ENCODE data around the gene PCDHGB7. TPM values are rescaled to one million over a fixed set of nuclear protein-coding genes. Genes with fewer than 3 reads are reported as not detected.
"Not testable (repeated sequence)": the region's sequence is repeated elsewhere in the genome, so short reads cannot be mapped to it uniquely, and the experiment has no call there.

Gene PCDHGB7
- polyA plus RNA-seq, 1 experiment, result 9.6 TPM

- DNase-seq (ENCODE audit: low read depth), result no peak
- CTCF ChIA-PET, result interaction anchor here (0.9 to 5.2 kb wide), 12 partner anchors 8 to 130 kb away, joined by 3 to 72 read pairs (median 9); partner anchors contain the start of genes PCDHGA11, PCDHGB7 and PCDHGC3
- POLR2A ChIA-PET, result interaction anchor here (1.5 kb wide), 1 partner anchor 45 kb away, joined by 7 read pairs; no protein-coding TSS in a partner anchor
- no peaks in the 10 kb centered on the region for H3K27me3 ChIP-seq (ENCODE audit: control insufficient read depth, insufficient read depth, low read length)
- TF ChIP-seq, protein P1, sequence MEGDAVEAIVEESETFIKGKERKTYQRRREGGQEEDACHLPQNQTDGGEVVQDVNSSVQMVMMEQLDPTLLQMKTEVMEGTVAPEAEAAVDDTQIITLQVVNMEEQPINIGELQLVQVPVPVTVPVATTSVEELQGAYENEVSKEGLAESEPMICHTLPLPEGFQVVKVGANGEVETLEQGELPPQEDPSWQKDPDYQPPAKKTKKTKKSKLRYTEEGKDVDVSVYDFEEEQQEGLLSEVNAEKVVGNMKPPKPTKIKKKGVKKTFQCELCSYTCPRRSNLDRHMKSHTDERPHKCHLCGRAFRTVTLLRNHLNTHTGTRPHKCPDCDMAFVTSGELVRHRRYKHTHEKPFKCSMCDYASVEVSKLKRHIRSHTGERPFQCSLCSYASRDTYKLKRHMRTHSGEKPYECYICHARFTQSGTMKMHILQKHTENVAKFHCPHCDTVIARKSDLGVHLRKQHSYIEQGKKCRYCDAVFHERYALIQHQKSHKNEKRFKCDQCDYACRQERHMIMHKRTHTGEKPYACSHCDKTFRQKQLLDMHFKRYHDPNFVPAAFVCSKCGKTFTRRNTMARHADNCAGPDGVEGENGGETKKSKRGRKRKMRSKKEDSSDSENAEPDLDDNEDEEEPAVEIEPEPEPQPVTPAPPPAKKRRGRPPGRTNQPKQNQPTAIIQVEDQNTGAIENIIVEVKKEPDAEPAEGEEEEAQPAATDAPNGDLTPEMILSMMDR (IDR thresholded peaks at IDR 0.05; ENCODE audit: insufficient read depth, low read depth, low read length), result no peak
- H3K36me3 ChIP-seq (ENCODE audit: control insufficient read depth, insufficient read depth, low read length), result no peaks in the 10 kb centered on the region; the same call in none of the 2 replicates
- peak overlapping the region; percentile 39 for H3K4me3 ChIP-seq (ENCODE audit: low read depth, low read length)
Measured at GRCh38 chr5:141431286-141431685, 13.8 kb downstream of the PCDHGB7 start.

GRCh38 chr5:141432308-141432707 lies 14.8 kb downstream of the PCDHGB7 start:
- H3K4me3 ChIP-seq (ENCODE audit: low read depth, low read length); H3K27me3 ChIP-seq (ENCODE audit: control insufficient read depth, insufficient read depth, low read length); DNase-seq (ENCODE audit: low read depth); POLR2A ChIA-PET; H3K36me3 ChIP-seq (ENCODE audit: control insufficient read depth, insufficient read depth, low read length): not testable (repeated sequence)
- CTCF ChIA-PET, result interaction anchor here (1.1 to 5.2 kb wide), 4 partner anchors 11 to 126 kb away, joined by 3 to 72 read pairs (median 14); partner anchors contain the start of gene PCDHGA11

DNA sequence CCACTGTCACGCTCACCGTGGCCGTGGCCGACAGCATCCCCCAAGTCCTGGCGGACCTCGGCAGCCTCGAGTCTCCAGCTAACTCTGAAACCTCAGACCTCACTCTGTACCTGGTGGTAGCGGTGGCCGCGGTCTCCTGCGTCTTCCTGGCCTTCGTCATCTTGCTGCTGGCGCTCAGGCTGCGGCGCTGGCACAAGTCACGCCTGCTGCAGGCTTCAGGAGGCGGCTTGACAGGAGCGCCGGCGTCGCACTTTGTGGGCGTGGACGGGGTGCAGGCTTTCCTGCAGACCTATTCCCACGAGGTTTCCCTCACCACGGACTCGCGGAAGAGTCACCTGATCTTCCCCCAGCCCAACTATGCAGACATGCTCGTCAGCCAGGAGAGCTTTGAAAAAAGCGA lies 15.2 kb downstream of the PCDHGB7 start:
- POLR2A ChIA-PET; H3K4me3 ChIP-seq (ENCODE audit: low read depth, low read length): not testable (repeated sequence)
- CTCF ChIA-PET, result interaction anchor here (1.1 to 5.2 kb wide), 4 partner anchors 11 to 125 kb away, joined by 3 to 72 read pairs (median 14); partner anchors contain the start of gene PCDHGA11

GRCh38 chr5:141434006-141434405 lies 16.5 kb downstream of the PCDHGB7 start:
- ChIA-PET POLR2A (no interaction called here), CTCF (interaction anchor here (0.6 to 1.1 kb wide), 2 partner anchors 83 to 127 kb away, joined by 3 read pairs; no protein-coding TSS in a partner anchor)
- H3K4me3 ChIP-seq (ENCODE audit: low read depth, low read length), result no peak overlapping the region
- H3K27me3 ChIP-seq (ENCODE audit: control insufficient read depth, insufficient read depth, low read length), result no peaks in the 10 kb centered on the region
- H3K36me3 ChIP-seq (ENCODE audit: control insufficient read depth, insufficient read depth, low read length), result no peaks in the 10 kb centered on the region
- DNase-seq (ENCODE audit: low read depth), result no peak
- TF ChIP-seq, protein P1 (IDR thresholded peaks at IDR 0.05; ENCODE audit: insufficient read depth, low read depth, low read length), result no peak

More for the DNA sequence above, 15.2 kb downstream of the PCDHGB7 start:
- not testable (repeated sequence) for H3K27me3 ChIP-seq (ENCODE audit: control insufficient read depth, insufficient read depth, low read length); DNase-seq (ENCODE audit: low read depth); H3K36me3 ChIP-seq (ENCODE audit: control insufficient read depth, insufficient read depth, low read length)

GRCh38 chr5:141437221-141437620 lies 19.7 kb downstream of the PCDHGB7 start:
- ChIA-PET CTCF (interaction anchor here (0.6 to 1.9 kb wide), 6 partner anchors 20 to 126 kb away, joined by 3 to 9 read pairs (median 4); partner anchors contain the start of gene PCDHGB7), POLR2A (no interaction called here)
- H3K36me3 ChIP-seq (ENCODE audit: control insufficient read depth, insufficient read depth, low read length), result peaks cover 3% of the 10 kb centered on the region; the same call in 1 of the 2 replicates
- H3K27me3 ChIP-seq (ENCODE audit: control insufficient read depth, insufficient read depth, low read length), result no peaks in the 10 kb centered on the region
- no peak for DNase-seq (ENCODE audit: low read depth)
- TF ChIP-seq, protein P1 (IDR thresholded peaks at IDR 0.05; ENCODE audit: insufficient read depth, low read depth, low read length), result no peak
- no peak overlapping the region for H3K4me3 ChIP-seq (ENCODE audit: low read depth, low read length)

- TF ChIP-seq, protein P1 (IDR thresholded peaks at IDR 0.05; ENCODE audit: insufficient read depth, low read depth, low read length), result no peak
- no peaks in the 10 kb centered on the region for H3K27me3 ChIP-seq (ENCODE audit: control insufficient read depth, insufficient read depth, low read length)
- DNase-seq (ENCODE audit: low read depth), result no peak
- H3K36me3 ChIP-seq (ENCODE audit: control insufficient read depth, insufficient read depth, low read length), result peaks cover 3% of the 10 kb centered on the region; the same call in 1 of the 2 replicates
- no peak overlapping the region for H3K4me3 ChIP-seq (ENCODE audit: low read depth, low read length)
- POLR2A ChIA-PET, result no interaction called here
- CTCF ChIA-PET, result interaction anchor here (0.7 to 2.1 kb wide), 9 partner anchors 9 to 125 kb away, joined by 3 to 10 read pairs (median 4); partner anchors contain the start of genes PCDHGA12, PCDHGB7 and PCDHGC3
Measured at GRCh38 chr5:141439411-141440141, 22.1 kb downstream of the PCDHGB7 start.

Data from BJ (cell line).